ENCODE results near the gene ST8SIA4.

- TF ChIP-seq GATA2 (IDR thresholded peaks at IDR 0.05; ENCODE audit: low read depth, low read length) (no peak), GATA3 (IDR thresholded peaks at IDR 0.05; ENCODE audit: low read depth, low read length) (no peak)
Observed at GRCh38 chr5:100761192-100761591, 141.9 kb downstream of the ST8SIA4 start.
